Endodermal cell (in vitro differentiated cells): ENCODE data around the gene FAM124B. TPM values are rescaled to one million over a fixed set of nuclear protein-coding genes. Genes with fewer than 3 reads are reported as not detected.

Experiments
- DNase-seq: peaks from one replicate; pipeline ENCODE4 v3.0.0-alpha.2; 2017
- H3K27ac ChIP-seq: 2 replicates; pipeline ENCODE4 v1.5.1; 2013; ENCODE audit warnings: mild to moderate bottlenecking, low read depth, low read length, moderate library complexity
- H3K27me3 ChIP-seq: 2 replicates; pipeline ENCODE4 v1.6.1; 2013; ENCODE audit warnings: mild to moderate bottlenecking, low read length, moderate library complexity; ENCODE audit not compliant: insufficient read depth, control insufficient read depth, poor library complexity, severe bottlenecking
- H3K36me3 ChIP-seq: 2 replicates; pipeline ENCODE4 v1.7.0; 2013; ENCODE audit warnings: mild to moderate bottlenecking, low read length, moderate library complexity; ENCODE audit not compliant: control insufficient read depth, insufficient read depth
- H3K4me1 ChIP-seq: one replicate; pipeline ENCODE4 v1.7.0; 2013; ENCODE audit warnings: low read length; ENCODE audit not compliant: control insufficient read depth, insufficient read depth
- H3K4me3 ChIP-seq: 2 replicates; pipeline ENCODE4 v1.5.1; 2013; ENCODE audit warnings: mild to moderate bottlenecking, low read length, moderate library complexity
- H3K9ac ChIP-seq: 2 replicates; pipeline ENCODE4 v1.6.1; 2013; ENCODE audit warnings: mild to moderate bottlenecking, low read length, moderate library complexity; ENCODE audit not compliant: poor library complexity, severe bottlenecking; ENCODE audit errors: extremely low read depth
- H3K9me3 ChIP-seq: 2 replicates; pipeline ENCODE4 v1.6.1; 2013; ENCODE audit warnings: mild to moderate bottlenecking, low read length, moderate library complexity; ENCODE audit not compliant: control insufficient read depth
- H3K27ac Mint-ChIP-seq: 2 replicates; pipeline ENCODE4 v1.8.0; 2020; ENCODE audit warnings: mixed read lengths
- H3K27me3 Mint-ChIP-seq: 2 replicates; pipeline ENCODE4 v1.8.0; 2021; ENCODE audit warnings: mild to moderate bottlenecking, mixed read lengths; ENCODE audit not compliant: insufficient read depth
- H3K36me3 Mint-ChIP-seq: 2 replicates; pipeline ENCODE4 v1.8.0; 2020; ENCODE audit warnings: low read depth, mixed read lengths
- H3K4me1 Mint-ChIP-seq: 2 replicates; pipeline ENCODE4 v1.8.0; 2020; ENCODE audit warnings: mixed read lengths
- H3K4me3 Mint-ChIP-seq: 2 replicates; pipeline ENCODE4 v1.8.0; 2020; ENCODE audit warnings: mild to moderate bottlenecking, moderate library complexity, mixed read lengths
- H3K9me3 Mint-ChIP-seq: 2 replicates; pipeline ENCODE4 v1.8.0; 2020; ENCODE audit warnings: mild to moderate bottlenecking, mixed read lengths
- WGBS, 2 experiments: methylation state at CpG; one replicate each; pipeline versions ENCODE4 v1.1.5 to v1.1.7; 2013; ENCODE audit warnings: missing lambda C conversion rate in 2 of 2, mixed read lengths in 1 of 2; ENCODE audit not compliant: insufficient coverage in 1 of 2, insufficient read length in 1 of 2; 5-methylcytosine and 5-hydroxymethylcytosine counted together
- total RNA-seq, 2 donors: library from RNA; stranded (reverse); fragmentation: NEBNext Ultra II Directional in 1 of 2; extraction: Animal tissue kit (Norgen Biotek cat#: 25700) in 1 of 2; gene quantifications; 2 replicates in 1 of 2; 3 replicates in 1 of 2; pipeline ENCODE4 v1.2.1, GENCODE V29; 2021
- TF ChIP-seq, protein P1 (sequence below): fragments of 200-600 bp; sonication (generic); conservative IDR thresholded peaks from 2 replicates; pipeline ENCODE4 v1.5.0; 2021; ENCODE audit warnings: antibody characterized with exemption, mild to moderate bottlenecking

FAM124B gene
- total RNA-seq, 2 donors from 2014 or later, result 0.58 to 1.2 TPM

DNA sequence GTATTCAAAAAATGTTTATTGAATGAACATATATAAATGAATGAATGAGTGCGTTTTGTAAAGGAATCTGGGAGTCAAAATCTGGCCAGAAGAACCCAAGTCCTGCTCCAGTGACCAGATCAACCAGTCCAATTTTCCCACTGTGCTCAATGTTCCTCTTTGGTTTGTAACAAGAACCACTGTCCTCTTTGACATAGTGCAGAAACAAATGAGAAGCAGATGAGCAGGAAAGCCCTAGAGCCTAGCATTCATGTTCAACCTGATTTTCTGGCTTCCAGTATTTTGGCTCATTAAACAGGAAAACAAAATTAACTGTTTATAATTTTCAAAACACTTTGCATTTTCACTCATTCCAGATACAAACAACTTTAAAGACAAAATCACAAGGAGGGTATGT lies 23.2 kb downstream of the FAM124B start:
- Mint-ChIP-seq H3K27ac (no peak overlapping the region), H3K36me3 (no peaks in the 10 kb centered on the region), H3K4me3 (no peak overlapping the region), H3K27me3 (no peaks in the 10 kb centered on the region), H3K9me3 (no peaks in the 10 kb centered on the region), H3K4me1 (no peaks in the 10 kb centered on the region)
- no peaks in the 10 kb centered on the region for H3K9me3 ChIP-seq
- no peak overlapping the region for H3K9ac ChIP-seq
- H3K27me3 ChIP-seq, result no peaks in the 10 kb centered on the region
- H3K4me1 ChIP-seq, result no peaks in the 10 kb centered on the region
- DNase-seq, result no peak
- no peak overlapping the region for H3K4me3 ChIP-seq
- H3K36me3 ChIP-seq, result no peaks in the 10 kb centered on the region
- no peak overlapping the region for H3K27ac ChIP-seq
- TF ChIP-seq, protein P1, sequence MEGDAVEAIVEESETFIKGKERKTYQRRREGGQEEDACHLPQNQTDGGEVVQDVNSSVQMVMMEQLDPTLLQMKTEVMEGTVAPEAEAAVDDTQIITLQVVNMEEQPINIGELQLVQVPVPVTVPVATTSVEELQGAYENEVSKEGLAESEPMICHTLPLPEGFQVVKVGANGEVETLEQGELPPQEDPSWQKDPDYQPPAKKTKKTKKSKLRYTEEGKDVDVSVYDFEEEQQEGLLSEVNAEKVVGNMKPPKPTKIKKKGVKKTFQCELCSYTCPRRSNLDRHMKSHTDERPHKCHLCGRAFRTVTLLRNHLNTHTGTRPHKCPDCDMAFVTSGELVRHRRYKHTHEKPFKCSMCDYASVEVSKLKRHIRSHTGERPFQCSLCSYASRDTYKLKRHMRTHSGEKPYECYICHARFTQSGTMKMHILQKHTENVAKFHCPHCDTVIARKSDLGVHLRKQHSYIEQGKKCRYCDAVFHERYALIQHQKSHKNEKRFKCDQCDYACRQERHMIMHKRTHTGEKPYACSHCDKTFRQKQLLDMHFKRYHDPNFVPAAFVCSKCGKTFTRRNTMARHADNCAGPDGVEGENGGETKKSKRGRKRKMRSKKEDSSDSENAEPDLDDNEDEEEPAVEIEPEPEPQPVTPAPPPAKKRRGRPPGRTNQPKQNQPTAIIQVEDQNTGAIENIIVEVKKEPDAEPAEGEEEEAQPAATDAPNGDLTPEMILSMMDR, result no peak
- 80 to 93% methylated on average over 1 of the region's 1 CpG for WGBS, 2 experiments

DNA sequence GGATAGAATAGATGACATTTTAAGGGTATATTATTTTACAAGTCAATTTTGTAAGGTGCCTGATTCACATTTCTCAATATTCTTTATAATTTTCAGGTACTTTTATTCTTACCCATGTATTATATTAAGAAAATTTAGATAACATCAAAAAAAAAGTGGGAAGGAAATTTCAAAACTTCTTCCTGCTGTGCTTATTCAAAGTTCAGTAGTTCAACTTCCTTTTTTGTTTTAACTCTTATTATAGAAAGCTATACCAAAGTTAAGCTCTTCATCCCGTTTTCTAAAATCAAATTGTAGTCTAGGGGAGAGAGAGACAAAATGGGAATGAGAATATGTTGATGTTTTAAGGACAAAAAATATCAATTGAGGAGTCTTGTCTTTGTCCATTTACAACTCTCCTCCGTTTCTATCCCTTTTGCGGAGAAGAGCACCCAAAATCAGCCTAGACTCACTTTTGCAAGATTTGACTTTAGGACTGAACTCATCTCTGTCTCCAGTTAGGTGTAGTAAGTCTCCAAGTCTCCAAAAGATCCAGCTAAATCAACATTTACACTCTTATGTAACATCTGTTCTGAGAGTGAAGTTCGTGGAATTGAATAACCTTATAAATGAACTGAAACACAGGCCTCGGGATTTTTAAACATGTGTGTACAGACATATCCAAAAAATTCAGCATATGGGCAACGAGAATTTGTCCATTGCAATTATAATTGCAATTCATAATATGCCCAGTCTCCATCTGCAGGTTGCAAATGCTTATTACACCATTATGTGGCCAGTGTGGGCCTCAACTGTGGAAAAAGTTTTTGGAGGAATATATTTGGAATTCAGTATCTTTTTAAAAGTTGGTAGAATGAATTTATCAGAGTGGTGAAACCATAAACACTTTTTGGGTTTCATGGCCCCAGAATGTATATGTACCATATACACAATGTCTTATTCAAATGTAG lies 23.9 kb downstream of the FAM124B start:
- no peak for DNase-seq
- H3K27me3 Mint-ChIP-seq, result no peaks in the 10 kb centered on the region
- no peak overlapping the region for H3K27ac Mint-ChIP-seq
- H3K27me3 ChIP-seq, result no peaks in the 10 kb centered on the region
- H3K4me3 ChIP-seq, result no peak overlapping the region
- H3K9ac ChIP-seq, result no peak overlapping the region
- H3K36me3 ChIP-seq, result no peaks in the 10 kb centered on the region
- no peaks in the 10 kb centered on the region for H3K9me3 ChIP-seq
- WGBS, 2 experiments, result 84 to 87% methylated on average over 6 of the region's 6 CpGs
- no peaks in the 10 kb centered on the region for H3K4me1 Mint-ChIP-seq
- no peak overlapping the region for H3K27ac ChIP-seq
- H3K4me3 Mint-ChIP-seq, result no peak overlapping the region
- TF ChIP-seq, protein P1, result peak; percentile 53
- no peaks in the 10 kb centered on the region for H3K9me3 Mint-ChIP-seq
- no peaks in the 10 kb centered on the region for H3K36me3 Mint-ChIP-seq
- H3K4me1 ChIP-seq, result no peaks in the 10 kb centered on the region

DNA sequence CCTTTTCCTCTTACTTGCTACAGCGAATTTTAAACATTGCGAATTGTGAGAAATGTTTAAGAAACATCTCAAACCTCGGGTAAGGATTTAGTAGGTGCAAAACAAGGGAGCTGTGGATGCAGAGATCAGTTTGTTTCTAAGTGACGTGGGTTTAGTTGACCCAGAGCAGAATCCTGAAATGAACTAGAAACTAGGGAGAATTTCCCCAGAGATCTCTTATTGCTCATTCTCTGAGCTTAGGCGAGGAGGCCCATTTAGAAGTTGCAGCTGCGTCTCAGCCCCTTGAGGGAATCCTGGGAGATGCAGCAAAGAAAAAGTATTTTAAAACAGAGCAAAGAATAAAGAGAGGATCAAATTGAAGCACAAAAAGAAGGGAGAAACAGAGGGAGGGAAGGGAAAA lies 29.3 kb downstream of the FAM124B start:
- H3K9me3 Mint-ChIP-seq, result no peaks in the 10 kb centered on the region
- WGBS, 2 experiments, result 87 to 89% methylated on average over 6 of the region's 6 CpGs

More for the DNA sequence above, 29.3 kb downstream of the FAM124B start:
- H3K27ac ChIP-seq, result no peak overlapping the region
- no peak overlapping the region for H3K9ac ChIP-seq
- no peaks in the 10 kb centered on the region for H3K4me1 Mint-ChIP-seq
- H3K27ac Mint-ChIP-seq, result no peak overlapping the region
- H3K4me3 ChIP-seq, result no peak overlapping the region
- no peaks in the 10 kb centered on the region for H3K36me3 Mint-ChIP-seq
- no peaks in the 10 kb centered on the region for H3K27me3 ChIP-seq
- no peaks in the 10 kb centered on the region for H3K9me3 ChIP-seq
- H3K27me3 Mint-ChIP-seq, result no peaks in the 10 kb centered on the region
- TF ChIP-seq, protein P1, result peak; percentile 29
- H3K4me1 ChIP-seq, result no peaks in the 10 kb centered on the region
- no peak overlapping the region for H3K4me3 Mint-ChIP-seq
- no peaks in the 10 kb centered on the region for H3K36me3 ChIP-seq
- DNase-seq, result no peak
